Activated CD4-positive, CD25-positive, alpha-beta regulatory T cell treated with anti-CD3 and anti-CD28 coated beads, Interleukin-2, amount 50 U/mL, for 16 hours (primary cell): Measurements from ENCODE around the gene COX15.
"Not testable (repeated sequence)": the region's sequence is repeated elsewhere in the genome, so short reads cannot be mapped to it uniquely, and the experiment has no call there.

Experiments
- DNase-seq: peaks from one replicate; pipeline ENCODE4 v3.0.0-alpha.2; 2020; ENCODE audit warnings: low read depth, low spot score

The COX15 gene

DNA sequence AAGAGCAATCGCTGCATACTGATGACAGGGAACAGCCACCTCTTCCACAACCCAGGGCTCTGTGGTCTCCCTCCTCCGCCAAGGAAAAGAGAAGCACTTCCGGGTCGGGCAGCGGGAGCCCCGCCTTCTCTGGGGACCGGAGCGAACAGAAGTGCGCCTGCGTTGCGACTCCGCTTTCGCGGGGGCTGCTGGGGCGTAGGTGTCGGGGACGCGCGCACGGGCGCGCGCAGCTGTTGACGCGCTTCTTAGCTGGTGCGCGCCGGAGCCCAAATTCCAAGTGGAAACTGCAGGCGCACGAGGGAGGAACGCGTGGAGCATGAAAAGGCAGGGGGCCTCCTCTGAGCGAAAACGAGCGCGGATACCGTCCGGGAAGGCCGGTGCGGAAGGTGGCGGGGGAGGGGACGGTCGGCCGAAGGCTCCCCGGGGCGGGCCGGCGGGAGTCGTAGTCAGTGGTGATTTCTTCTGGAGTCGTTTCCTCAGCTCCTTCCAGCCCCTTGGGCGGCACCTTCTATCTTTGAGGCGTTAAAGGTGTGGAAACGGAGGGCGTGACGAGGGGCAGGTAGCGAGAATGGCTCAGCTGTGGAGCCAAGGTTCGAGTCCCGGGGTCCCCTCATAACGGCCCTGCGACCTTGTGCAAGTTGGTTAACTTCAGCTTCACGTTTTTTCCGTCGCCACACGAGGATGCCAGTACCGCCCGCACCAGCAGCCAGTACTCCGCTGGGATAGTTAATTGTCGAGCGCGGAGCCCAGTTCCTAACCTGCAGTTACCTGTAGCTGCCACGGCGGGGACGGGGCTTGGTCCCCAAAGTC lies at the start of gene COX15, which contains the start of gene CUTC:
Gene COX15 (minus strand): TSS at position 95 of the 810 bp plus-strand sequence. CDS start 78 bp downstream, at position 17.
Gene CUTC (plus strand): TSS at position 202 of the 810 bp plus-strand sequence. CDS start 115 bp downstream, at position 317.
- DNase-seq, result peak; percentile 91

DNA sequence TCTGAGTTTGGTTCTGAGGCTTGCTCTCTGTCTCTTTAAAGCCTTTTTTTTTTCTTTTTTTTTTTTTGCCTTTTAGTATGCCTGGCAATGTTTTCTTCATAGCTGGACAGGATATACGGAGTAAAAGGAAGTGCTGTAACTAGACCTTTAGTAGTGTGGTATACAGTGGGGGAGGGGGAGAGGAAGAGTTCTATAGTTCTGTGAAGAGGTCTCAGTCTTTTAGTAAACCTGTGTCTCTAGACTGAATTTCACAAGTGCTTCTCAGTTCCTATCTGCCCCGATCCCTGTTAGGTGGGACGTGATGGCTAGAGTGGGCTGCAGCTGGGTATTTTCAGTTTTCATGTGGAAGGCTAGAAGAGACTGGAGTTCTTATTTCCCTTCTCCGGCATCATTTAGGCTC lies 47.4 kb upstream of the COX15 start:
- no peak for DNase-seq

DNA sequence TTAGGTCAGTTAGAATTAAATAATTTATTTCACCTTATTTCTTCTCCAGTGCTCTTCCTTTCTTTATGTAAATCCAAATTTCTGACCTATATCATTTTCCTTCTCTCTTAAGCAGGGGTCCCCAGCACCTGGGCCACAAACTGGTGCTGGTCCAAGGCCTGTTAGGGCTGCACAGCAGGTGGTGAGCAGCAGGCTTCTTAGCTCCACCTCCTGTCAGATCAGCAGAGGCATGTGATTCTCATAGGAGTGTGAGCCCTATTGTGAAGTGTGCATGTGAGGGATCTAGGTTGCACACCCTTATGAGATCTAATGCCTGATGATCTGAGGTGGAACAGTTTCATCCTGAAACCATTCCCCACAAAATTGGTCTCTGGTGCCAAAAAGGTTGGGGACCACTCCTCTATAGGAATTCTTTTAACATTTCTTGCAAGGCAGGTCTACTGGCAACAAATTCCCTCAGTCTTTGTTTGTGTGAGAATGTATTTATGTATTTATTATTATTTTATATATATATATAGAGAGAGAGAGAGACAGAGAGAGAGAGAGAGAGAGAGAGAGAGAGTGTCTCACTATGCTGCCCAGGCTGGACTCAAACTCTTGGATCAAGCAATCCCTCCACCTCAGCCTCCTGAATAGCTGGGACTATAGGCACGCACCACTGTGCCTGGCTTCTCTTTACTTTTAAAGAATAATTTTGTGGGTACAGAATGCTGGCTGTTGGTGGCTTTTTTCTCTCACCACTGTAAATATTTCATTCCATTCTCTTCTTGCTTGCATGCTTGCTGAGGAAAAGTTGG lies 46.2 kb upstream of the COX15 start:
- no peak for DNase-seq

DNA sequence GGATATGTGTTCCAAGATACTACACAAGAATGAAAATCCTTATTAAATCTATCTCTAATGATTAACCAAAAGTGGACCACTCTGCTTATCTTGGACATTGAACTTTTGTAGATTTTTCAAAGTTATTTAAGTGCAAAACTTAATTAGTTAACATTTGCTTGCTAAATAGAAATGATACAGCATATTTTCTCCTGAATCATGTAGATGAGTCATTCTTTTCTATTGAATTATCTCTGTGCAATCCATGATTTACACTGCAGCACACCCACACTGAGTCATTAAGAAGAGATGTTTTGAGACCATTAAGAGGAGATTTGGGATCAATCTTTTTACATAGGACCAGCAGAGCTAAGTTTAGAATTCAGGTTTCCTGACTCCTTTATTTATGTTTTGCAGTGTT lies 43.9 kb upstream of the COX15 start:
- DNase-seq, result no peak

DNA sequence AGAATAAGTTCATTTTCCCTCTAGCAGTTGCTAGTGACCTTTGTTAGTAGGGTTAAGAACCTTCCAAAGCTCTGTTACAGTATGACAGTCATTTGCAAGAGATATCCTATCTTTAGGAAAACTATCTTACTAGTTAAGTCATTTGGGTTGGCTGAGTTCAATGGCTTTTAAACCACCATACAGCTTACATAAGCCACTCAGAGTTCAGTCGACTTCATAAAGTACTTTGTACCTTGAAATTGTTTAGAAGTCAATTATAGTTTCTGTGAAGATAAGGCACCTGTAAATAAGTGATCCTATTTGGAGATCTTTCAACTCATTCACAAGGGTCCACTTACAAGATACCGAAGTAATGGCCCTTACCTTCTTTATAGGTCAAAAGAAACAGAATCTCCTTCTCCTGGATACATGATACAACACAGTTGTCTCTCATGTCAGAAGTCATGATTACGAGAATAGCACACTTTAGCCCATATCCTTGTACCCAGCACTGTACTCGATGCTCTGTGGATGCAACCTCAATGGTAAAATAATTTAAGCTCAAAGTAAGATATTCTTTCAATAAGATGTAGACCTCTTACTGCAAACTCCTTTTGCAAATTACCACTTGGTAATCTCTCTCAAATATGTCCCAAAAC lies 38.6 kb upstream of the COX15 start:
- DNase-seq, result no peak

DNA sequence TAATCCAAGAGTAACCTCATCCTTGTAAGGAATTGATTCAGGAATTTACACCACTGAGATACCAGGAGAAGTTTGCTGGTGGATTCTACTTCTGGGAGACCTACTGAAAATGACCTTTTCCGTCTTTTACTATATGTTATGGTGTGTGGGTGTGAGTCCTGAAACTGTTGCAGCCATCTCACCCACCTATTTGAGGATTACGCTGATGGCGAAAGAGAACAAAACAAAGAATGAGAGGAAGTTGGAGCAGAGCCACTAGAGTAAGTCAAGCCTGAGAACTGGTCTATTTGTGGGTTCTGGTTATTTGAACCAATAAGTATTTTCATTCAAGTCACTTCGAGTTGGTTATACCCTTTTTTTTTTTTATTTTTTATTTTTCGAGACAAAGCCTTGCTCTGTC lies 37.8 kb upstream of the COX15 start:
- DNase-seq, result no peak

DNA sequence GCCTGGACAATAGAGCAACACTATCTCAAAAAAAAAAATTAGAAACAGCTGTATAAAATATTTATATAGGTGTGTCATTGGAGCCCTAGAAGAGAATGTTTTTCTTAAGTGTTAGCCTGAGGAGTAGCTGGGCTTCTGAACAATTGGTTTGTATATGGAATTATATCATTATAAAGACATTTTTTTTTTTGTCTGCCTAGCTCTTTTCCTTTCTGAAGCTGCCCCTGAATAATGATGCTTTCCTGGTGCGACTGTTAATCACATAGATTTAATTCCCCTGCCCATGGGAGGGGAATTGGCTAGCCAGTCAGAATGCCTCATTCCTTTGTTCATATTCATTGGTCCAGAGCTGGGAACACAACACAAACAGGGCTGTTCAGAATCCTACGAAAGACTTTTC lies 36.6 kb upstream of the COX15 start:
- DNase-seq, result no peak

DNA sequence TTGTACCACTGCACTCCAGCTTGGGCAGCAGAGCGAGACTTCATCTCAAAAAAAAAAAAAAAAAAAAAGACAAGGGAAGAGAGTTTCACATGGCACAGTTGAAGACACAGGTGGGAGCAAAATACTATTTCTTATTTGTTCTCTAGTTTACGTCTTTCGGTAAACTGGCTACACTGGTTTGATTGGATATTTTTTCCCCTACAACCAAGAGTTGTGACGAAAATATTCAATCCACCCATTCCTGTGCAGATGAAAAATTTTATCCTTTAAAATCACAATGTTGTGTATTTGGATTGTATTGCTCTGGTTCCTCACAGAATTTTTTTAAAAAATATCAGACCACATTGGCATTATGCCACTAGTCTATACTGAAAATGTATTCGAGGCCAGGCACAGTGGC lies 36.0 kb upstream of the COX15 start:
- DNase-seq, result no peak

DNA sequence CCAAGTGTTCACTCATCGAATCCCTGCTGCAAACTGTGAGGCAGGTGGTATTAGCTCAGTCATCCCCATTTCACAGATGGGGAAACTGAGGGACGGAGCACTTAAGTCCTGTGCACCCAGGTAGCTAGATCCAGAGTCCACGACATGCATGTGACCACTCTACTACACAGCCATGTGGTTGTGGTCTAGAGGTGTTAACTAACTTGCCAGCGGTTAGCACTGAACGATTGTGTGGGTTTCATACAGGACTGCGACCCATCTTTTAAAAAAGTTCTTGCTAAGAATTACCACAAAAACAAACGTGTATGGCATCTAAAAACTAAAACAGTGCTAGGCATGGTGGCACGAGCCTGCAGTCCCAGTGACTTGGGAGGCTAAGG lies 34.4 kb upstream of the COX15 start:
- DNase-seq, result no peak

DNA sequence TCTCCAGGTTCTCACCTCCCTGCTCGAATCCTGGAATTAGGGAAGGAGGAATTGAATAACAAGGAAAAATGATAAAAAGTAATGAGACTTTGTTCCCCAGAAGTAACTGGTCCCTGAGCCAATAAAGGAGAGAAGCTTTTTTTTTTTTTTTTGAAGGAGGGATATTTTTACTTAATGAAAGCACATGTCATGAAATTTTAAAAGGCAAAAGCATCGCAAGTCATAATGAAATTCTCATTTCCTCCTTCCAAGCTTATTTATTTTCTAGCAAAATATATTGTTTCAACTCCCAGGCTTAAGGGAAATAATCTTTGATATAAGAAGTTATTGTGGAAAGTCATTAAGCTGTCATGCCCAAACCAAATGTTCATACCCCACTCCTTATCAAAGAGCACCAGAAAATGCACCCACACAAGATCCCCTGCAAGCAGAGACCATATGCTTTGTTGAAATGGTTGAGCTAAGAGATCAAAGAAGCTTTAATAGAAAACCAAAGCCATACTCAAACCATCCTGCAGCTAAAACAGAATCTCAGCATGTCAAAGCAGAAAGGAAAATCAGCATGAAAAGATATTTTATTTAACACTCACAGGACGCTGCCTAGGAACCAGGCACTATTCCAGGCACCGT lies 33.9 kb upstream of the COX15 start:
- DNase-seq, result no peak

DNA sequence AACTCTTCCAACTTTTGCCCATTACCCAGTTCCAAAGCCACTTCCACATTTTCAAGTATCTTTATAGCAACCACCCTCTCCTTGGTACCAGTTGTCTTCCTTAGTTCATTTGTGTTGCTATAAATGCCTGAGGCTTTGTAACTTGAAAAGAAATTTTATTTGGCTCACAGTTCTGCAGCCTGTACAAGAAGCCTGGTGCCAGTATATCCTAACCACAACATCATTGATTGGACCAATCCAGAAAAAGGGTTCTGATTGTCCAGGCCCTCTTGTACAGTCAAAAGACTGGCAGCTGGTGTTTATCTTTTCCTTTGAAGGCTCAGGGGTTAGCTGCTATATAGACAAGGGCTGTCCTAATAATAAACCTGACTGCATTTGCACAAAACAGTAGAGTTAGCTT lies 29.4 kb upstream of the COX15 start:
- DNase-seq, result no peak

DNA sequence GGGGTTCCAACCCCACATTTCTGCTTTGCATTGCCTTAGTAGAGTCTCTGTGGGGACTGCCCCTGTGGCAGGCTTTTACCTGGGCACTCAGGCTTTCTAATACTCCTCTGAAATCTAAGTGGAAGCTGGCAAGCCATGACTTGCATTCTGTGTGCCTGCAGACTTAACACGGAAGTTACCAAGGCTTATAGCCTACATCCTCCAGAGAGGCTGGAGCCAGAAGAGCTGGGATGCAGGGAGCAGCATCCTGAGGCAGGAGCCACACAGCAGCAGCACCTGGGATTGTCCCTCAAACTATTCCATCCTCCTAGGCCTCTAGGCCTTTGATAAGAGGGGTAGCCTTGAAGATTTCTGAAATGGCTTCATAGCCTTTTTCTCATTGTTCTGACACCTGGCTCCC lies 28.4 kb upstream of the COX15 start:
- no peak for DNase-seq

DNA sequence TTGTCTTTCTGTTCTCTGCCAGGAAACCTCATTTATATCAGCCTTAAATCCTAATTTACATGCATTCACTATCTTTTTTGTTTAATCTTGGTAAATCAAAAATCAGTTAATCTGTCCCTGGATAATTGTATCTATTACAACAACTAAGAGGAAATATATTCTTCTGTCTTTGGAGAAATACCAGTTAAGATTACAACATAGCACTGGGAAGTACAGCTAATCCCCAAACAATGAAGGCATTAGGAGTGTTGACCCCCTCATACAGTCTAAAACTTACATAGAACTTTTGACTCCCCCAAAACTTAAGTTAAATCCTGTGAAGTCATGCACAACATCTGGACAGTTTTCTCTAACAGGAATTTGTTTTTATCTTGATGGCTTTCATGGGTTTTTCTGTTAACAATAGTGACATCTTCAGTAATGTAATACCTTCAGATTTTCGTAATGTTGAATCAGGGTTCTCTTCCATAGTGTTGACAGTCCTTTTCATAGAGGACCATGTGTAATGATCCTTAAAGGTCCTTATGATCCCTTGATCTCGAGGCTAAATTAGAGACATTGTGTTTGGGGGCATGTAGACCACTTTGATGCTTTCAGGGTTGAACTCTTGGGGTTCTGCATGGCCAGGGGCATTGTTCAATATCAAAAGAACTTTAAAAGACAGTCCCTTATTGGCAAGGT lies 26.4 kb upstream of the COX15 start:
- DNase-seq, result no peak

DNA sequence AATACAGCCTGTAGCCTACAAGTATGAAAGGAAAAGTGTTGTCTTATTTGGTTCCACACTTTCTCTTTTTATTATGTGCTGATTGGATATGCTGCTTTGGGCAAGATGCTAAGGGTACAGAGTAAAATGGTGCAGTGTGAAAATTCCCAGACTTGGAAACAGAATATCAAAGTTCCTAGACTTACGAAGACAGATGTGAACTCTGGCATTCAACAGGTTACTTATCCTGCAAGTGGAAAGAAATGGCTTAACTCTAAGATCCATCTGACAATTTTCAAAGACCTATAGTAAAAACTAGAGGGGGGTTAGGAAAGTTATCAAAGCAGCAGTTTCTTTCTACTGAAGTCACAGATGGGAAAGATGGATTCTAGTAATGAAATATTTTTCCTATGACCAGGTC lies 24.2 kb upstream of the COX15 start:
- no peak for DNase-seq

DNA sequence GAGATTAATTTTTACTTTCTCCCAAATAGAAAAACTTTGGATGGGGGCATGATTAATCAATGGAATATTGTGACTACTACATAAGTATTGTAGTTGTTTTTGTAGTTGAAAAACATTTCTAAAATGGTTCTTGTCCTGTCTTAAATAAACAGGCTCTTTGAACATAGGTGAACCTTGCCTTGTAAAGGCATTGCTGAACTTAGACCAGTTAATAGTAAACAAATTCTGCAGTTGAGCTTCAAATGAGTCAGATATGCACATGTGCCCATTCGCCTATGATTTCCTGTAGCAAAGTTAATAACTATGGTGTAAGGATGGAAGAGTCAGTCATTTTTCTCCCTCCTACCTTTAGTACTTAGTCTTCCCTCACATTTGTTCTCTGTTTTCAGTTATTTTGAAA lies 22.7 kb upstream of the COX15 start:
- DNase-seq, result no peak

DNA sequence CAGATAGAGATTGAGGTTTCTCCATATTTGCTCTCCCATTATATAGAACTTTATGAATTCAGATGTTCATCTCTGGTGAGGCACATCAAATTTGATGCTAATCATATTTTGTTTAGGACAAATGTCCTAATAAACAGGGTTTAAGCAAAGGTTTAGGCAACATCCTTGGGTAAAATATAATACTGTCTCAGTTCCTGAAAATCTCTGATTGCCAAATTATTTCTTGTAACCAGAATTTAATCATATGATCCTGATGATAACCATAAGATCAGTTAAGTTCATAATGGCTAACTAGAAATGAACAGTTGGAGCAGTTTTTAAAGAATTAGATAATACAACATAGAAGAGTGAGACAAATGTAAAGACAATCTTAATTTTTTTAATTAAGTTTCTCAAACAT lies 18.7 kb upstream of the COX15 start:
- no peak for DNase-seq

DNA sequence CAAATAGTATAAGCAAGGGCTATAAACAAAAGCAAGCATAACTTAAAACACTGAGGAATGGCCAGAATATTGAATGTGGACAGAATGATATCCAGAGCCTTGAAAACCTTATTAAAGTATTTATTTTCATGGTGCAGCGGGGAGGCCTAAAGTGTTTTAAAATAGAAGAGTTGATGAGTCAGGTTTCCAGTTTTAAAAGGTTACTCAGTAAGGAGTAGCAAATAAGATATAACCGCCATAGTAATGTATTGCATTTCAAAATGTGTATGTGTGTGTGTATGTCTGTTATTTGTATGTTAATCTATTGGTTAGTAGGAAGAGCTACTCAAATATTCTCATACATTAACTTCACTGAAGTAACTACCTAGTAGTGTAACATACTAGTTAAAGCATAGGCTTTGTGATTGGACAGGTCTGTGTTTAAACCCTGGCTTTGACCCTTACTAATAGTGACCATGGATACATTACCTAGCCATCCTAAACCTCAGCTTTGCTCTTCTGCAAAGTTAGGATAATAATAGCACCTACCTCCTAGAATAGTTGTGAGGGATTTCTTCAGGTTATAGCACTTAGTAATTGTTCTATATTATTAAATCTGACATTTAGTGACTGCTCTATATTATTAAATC lies 17.0 kb upstream of the COX15 start:
- DNase-seq, result no peak

DNA sequence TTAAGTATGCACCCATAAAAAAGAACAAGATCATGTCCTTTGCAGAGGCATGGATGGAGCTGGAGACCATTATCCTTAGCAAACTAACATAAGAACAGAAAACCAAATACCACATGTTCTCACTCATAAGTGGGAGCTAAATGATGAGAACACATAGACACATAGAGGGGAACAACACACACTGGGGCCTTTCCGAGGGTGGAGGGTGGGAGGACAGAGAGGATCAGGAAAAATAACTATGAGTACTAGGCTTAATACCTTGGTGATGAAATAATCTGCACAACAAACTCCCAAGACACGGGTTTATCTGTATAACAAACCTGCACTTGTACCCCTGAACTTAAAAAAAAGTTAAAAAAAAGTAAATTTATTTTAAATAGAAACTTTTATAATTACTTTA lies 14.2 kb upstream of the COX15 start:
- not testable (repeated sequence) for DNase-seq

DNA sequence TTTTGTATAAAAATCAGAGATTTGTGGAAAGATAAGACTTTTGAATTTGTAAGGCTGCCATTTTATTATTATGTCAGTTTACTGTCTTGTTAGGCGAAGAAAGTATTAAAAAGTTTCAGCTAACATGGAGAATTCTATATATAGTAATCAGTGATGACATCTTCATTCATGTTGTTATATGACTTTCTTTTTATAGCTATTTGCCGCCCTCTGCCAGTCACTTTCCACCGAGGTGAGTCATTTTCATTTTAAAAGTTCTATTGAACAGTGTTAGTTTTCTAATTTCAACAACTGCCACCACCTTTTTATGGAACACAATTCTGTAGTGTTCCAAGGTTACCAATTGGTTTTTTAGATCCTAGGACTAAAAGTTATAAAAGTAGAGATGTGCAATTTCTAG lies 11.9 kb upstream of the COX15 start:
- no peak for DNase-seq

DNA sequence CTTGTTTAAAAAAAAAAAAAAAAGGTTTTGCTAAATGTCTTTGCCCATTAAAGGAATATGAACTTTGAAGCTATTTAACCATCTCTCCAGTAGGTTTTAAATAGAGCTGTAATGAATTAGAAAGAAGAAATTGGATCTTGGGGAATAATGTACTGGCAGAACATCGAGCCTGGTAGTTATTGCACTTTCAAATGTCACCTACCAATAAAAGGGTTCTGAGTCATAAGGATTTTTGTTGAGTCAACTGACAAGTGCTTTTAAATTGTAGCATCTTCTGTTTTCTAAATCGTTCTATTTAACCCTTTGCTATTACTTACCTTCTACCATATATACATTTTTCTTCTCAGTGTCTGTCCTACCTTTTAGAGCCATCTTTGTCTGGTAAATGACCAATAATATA lies 10.8 kb upstream of the COX15 start:
- DNase-seq, result no peak

DNA sequence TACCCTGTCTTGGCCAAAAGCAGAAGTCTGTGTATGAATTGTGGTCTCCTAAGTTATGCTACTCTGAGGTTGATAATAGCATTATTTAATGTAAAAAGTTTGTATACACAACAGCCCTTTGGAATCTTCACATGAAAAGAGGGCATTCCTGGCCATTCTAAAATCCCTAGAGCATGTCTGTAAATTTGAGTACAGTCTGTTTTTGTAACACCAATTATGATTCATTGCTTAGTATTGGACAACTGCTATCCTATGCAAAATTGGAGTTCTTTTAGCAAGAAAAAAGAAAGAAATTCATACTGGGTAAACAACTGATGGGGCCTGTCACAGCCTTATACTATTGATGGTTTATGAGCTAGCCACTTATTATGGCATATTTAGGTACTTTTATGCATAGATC lies 10.3 kb upstream of the COX15 start:
- DNase-seq, result no peak
